HepG2 (cell line): ENCODE measurements around the gene REEP2. TPM values are rescaled to one million over a fixed set of nuclear protein-coding genes. Genes with fewer than 3 reads are reported as not detected.

Source experiments
- ARID2 ChIP-seq: sonication (generic); formaldehyde crosslinking; IDR thresholded peaks from 2 replicates; pipeline ENCODE4 v1.8.1; 2022; ENCODE audit warnings: mild to moderate bottlenecking, missing genetic modification reagents, borderline replicate concordance
- ARID3A ChIP-seq: IDR thresholded peaks from 2 replicates; pipeline ENCODE4 v1.6.1; 2012; ENCODE audit warnings: low read depth, low read length, improper control_type of control experiment
- ARNTL ChIP-seq: sonication (generic); formaldehyde crosslinking; IDR thresholded peaks from 2 replicates; pipeline ENCODE4 v1.4.0; 2020; ENCODE audit warnings: mild to moderate bottlenecking, missing genetic modification reagents
- HDAC2 ChIP-seq: sonication (generic); formaldehyde crosslinking; IDR thresholded peaks from 2 replicates; pipeline ENCODE4 v1.4.0; 2020; ENCODE audit warnings: missing genetic modification reagents
- HES4 ChIP-seq: sonication (generic); formaldehyde crosslinking; IDR thresholded peaks from 2 replicates; pipeline ENCODE4 v1.9.0; 2021; ENCODE audit warnings: mild to moderate bottlenecking, missing genetic modification reagents, borderline replicate concordance
- HOXA7 ChIP-seq: sonication (generic); formaldehyde crosslinking; IDR thresholded peaks from 2 replicates; pipeline ENCODE4 v1.8.1; 2022; ENCODE audit warnings: mild to moderate bottlenecking, missing genetic modification reagents, moderate library complexity
- NCOA2 ChIP-seq: sonication (generic); formaldehyde crosslinking; IDR thresholded peaks from 2 replicates; pipeline ENCODE4 v1.8.0; 2022; ENCODE audit warnings: inconsistent platforms
- RFX3 ChIP-seq: IDR thresholded peaks from 2 replicates; pipeline ENCODE4 v1.6.1; 2016; ENCODE audit warnings: missing biosample characterization, missing genetic modification reagents
- SNRNP70 ChIP-seq: fragments of 200-400 bp; formaldehyde crosslinking; IDR thresholded peaks from 2 replicates; pipeline ENCODE4 v1.6.1; 2017; ENCODE audit warnings: mild to moderate bottlenecking, low read depth, low read length, moderate library complexity
- YEATS2 ChIP-seq: sonication (generic); formaldehyde crosslinking; IDR thresholded peaks from 2 replicates; pipeline ENCODE4 v1.4.0; 2020; ENCODE audit warnings: missing genetic modification reagents, borderline replicate concordance
- ZNF10 ChIP-seq: sonication (generic); formaldehyde crosslinking; IDR thresholded peaks from 2 replicates; pipeline ENCODE4 v1.4.0; 2020; ENCODE audit warnings: mild to moderate bottlenecking, low read depth, missing genetic modification reagents, borderline replicate concordance
- ZNF30 ChIP-seq: sonication (generic); formaldehyde crosslinking; IDR thresholded peaks from 2 replicates; pipeline ENCODE4 v1.5.0; 2020; ENCODE audit warnings: mild to moderate bottlenecking, missing genetic modification reagents
- ZNF609 ChIP-seq: sonication (generic); formaldehyde crosslinking; IDR thresholded peaks from 2 replicates; pipeline ENCODE4 v1.4.0; 2020; ENCODE audit warnings: mild to moderate bottlenecking, missing genetic modification reagents, borderline replicate concordance
- ZNF619 ChIP-seq: sonication (generic); formaldehyde crosslinking; IDR thresholded peaks from 2 replicates; pipeline ENCODE4 v1.4.0; 2020; ENCODE audit warnings: mild to moderate bottlenecking, missing genetic modification reagents
- ZNF766 ChIP-seq: sonication (generic); formaldehyde crosslinking; IDR thresholded peaks from 2 replicates; pipeline ENCODE4 v1.5.0; 2020; ENCODE audit warnings: missing genetic modification reagents, borderline replicate concordance
- ZSCAN20 ChIP-seq: sonication (generic); formaldehyde crosslinking; IDR thresholded peaks from 2 replicates; pipeline ENCODE4 v1.4.0; 2020; ENCODE audit warnings: missing genetic modification reagents, mild to moderate bottlenecking, borderline replicate concordance
- polyA plus RNA-seq, 8 experiments: library from polyadenylated mRNA; depleted of rRNA in 3 of 8; stranded (reverse) in 7 of 8; unstranded in 1 of 8; fragments of >200 nt; fragmentation: Illumina TruSeq in 4 of 8; extraction: Trizol in 4 of 8; gene quantifications; 2 replicates each; pipeline versions ENCODE4 v1.2.1 to v1.2.3, GENCODE V29; 2011 to 2016; ENCODE audit warnings: low read depth in 4 of 8, missing spikeins in 1 of 8, mixed read lengths in 1 of 8; ENCODE audit not compliant: insufficient read depth in 1 of 8
- total RNA-seq, 5 experiments: library from RNA; depleted of rRNA; stranded (reverse); fragments of >200 nt; fragmentation: Illumina TruSeq; extraction: Trizol; gene quantifications; 2 replicates each; pipeline ENCODE4 v1.2.3, GENCODE V29; 2016; ENCODE audit warnings: low read depth in 1 of 5
- TF ChIP-seq, protein P1 (sequence below): sonication (generic); formaldehyde crosslinking; IDR thresholded peaks from 2 replicates; pipeline ENCODE4 v1.4.0; 2020; ENCODE audit warnings: mild to moderate bottlenecking, missing genetic modification reagents
- TF ChIP-seq, protein P2 (sequence below): sonication (generic); formaldehyde crosslinking; IDR thresholded peaks from 2 replicates; pipeline ENCODE4 v1.8.1; 2023; ENCODE audit warnings: mild to moderate bottlenecking, missing genetic modification reagents, borderline replicate concordance
- TF ChIP-seq, protein P3 (sequence below): IDR thresholded peaks from 2 replicates; pipeline ENCODE4 v1.4.0; 2020; ENCODE audit warnings: mild to moderate bottlenecking, missing genetic modification reagents

REEP2 gene
- total and polyA plus RNA-seq, 2 of the 13 experiments (the other 11 are each of a cell fraction or from before 2014, with no cell fraction given), result 5.3 to 7.8 TPM

DNA sequence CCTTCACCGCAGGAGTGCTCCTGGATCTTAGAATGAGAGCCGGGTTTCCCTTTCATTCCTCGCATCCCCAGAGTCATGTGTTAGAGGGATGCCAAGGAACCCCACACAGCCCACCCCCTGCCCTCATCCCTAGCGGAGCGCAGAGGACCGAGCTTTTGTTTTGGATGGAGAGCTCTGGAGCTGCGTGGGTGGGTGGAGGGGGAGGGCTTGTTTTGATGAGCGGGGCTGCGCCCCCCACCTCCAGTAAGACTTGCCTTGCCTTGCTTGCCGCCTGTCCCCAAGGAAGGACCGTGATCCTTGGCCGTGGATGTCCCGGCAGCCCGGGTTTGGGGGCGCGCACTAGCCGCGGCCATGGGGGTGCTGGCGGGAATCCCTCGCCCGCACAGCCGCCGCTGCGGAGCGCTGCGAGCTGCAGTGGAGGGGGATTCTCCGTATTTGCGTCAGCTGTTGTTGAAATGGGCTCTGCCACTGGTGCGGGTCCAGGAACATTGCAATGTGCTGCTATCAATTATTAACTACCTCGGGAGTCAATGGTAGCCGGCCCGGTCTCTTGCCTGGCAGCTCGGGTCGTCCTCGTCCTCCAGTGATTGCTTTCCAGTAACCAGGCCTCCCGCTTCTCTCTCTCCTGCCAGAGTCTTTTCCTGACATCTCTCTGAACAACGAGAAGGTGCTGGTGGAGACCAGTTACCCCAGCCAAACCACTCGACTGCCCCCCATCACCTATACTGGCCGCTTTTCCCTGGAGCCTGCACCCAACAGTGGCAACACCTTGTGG, 27.5 kb downstream of the REEP2 start (continued):
- no peak for TF ChIP-seq ZNF609 (CRISPR knock-in tag)
- TF ChIP-seq HES4 (CRISPR knock-in tag), result no peak
- TF ChIP-seq ZSCAN20 (CRISPR knock-in tag), result no peak
- TF ChIP-seq ARID3A, result no peak
- no peak for TF ChIP-seq ZNF766
- TF ChIP-seq ZNF30 (CRISPR knock-in tag), result no peak
- TF ChIP-seq, protein P1, sequence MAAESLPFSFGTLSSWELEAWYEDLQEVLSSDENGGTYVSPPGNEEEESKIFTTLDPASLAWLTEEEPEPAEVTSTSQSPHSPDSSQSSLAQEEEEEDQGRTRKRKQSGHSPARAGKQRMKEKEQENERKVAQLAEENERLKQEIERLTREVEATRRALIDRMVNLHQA (CRISPR knock-in tag), result no peak
- TF ChIP-seq, protein P2, sequence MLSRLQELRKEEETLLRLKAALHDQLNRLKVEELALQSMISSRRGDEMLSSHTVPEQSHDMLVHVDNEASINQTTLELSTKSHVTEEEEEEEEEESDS (CRISPR knock-in tag), result no peak
- TF ChIP-seq RFX3 (CRISPR knock-in tag), result no peak
- TF ChIP-seq HOXA7 (CRISPR knock-in tag), result no peak
- peak; percentile 65; the same call in 1 of the 2 replicates for TF ChIP-seq HDAC2 (CRISPR knock-in tag)
- TF ChIP-seq, protein P3, sequence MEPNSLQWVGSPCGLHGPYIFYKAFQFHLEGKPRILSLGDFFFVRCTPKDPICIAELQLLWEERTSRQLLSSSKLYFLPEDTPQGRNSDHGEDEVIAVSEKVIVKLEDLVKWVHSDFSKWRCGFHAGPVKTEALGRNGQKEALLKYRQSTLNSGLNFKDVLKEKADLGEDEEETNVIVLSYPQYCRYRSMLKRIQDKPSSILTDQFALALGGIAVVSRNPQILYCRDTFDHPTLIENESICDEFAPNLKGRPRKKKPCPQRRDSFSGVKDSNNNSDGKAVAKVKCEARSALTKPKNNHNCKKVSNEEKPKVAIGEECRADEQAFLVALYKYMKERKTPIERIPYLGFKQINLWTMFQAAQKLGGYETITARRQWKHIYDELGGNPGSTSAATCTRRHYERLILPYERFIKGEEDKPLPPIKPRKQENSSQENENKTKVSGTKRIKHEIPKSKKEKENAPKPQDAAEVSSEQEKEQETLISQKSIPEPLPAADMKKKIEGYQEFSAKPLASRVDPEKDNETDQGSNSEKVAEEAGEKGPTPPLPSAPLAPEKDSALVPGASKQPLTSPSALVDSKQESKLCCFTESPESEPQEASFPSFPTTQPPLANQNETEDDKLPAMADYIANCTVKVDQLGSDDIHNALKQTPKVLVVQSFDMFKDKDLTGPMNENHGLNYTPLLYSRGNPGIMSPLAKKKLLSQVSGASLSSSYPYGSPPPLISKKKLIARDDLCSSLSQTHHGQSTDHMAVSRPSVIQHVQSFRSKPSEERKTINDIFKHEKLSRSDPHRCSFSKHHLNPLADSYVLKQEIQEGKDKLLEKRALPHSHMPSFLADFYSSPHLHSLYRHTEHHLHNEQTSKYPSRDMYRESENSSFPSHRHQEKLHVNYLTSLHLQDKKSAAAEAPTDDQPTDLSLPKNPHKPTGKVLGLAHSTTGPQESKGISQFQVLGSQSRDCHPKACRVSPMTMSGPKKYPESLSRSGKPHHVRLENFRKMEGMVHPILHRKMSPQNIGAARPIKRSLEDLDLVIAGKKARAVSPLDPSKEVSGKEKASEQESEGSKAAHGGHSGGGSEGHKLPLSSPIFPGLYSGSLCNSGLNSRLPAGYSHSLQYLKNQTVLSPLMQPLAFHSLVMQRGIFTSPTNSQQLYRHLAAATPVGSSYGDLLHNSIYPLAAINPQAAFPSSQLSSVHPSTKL (CRISPR knock-in tag), result no peak
- TF ChIP-seq SNRNP70, result no peak
- no peak for TF ChIP-seq ZNF10 (CRISPR knock-in tag)
- TF ChIP-seq NCOA2 (CRISPR knock-in tag), result no peak
- no peak for TF ChIP-seq ZNF619 (CRISPR knock-in tag)
- peak; percentile 28; the same call in 1 of the 2 replicates for TF ChIP-seq ARNTL (CRISPR knock-in tag)
- no peak for TF ChIP-seq YEATS2
- no peak for TF ChIP-seq ARID2 (CRISPR knock-in tag)
